ENCODE results near the gene MUCL3.

- TF ChIP-seq CTCF (IDR thresholded peaks at IDR 0.05; ENCODE audit: insufficient read depth, low read length) (no peak), POLR2AphosphoS5 (IDR thresholded peaks at IDR 0.05; ENCODE audit: low read depth) (no peak), REST (IDR thresholded peaks at IDR 0.05; ENCODE audit: insufficient replicate concordance, low read depth) (no peak), GABPA (IDR thresholded peaks at IDR 0.05; ENCODE audit: low read depth) (no peak), SPI1 (IDR thresholded peaks at IDR 0.05; ENCODE audit: borderline replicate concordance, low read depth) (no peak)
Measured at GRCh38 chr6:30926644-30927043, 14.1 kb upstream of the MUCL3 start.

Data from HL-60 (cell line).